Stimulated activated CD8-positive, alpha-beta memory T cell treated with anti-CD3 and anti-CD28 coated beads, Interleukin-15, amount 100 ng/mL, for 1 hour (primary cell): ENCODE data around the gene PAX5.

Experiments used
- DNase-seq: peaks from one replicate; pipeline ENCODE4 v3.0.0-alpha.2; 2020; ENCODE audit warnings: low read depth

Gene PAX5

DNA sequence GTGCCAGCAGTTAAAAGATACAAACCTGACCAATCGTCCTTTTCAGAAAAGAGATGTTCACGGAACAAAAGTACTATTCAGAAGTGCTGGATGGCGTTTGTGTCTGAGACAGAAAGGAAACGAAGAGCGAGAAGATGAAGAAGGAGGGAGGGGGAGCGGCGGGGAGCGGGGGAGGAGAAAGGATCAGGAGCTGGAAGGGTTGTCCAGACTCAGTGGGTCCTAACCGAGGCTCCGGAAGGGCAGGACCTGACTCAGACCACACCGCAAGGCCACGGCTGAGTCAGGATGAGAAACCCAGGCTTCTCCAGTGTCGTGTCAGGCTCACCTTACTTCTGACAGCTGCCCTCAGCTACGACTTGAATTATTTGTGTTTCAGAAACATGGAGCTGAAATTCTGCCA is 46.2 kb downstream of the PAX5 start:
- no peak for DNase-seq

DNA sequence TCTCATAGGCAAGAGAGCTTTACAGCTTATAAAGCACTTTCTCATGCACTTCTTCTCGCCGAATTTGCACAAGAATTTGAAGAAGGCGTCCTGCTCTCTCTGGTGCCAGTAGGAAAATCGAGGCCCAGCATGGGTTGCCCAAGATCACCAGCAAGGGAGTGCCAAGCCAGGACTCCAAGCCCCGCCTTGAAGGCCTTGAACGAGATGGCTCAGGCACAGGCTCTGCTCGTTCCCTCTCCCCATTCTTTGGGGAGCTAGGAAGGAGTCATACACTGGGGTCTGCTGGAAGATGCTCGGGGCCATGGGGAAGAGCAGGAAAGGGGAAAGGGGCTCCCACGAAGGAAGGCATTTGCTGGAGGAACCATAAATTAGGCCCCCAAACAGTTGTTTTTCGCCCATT is 46.7 kb downstream of the PAX5 start:
- DNase-seq: no peak

- no peak for DNase-seq
Observed at GRCh38 chr9:36986468-36987408, 47.3 kb downstream of the PAX5 start.

- DNase-seq: no peak
Observed at GRCh38 chr9:36985769-36986467, 48.1 kb downstream of the PAX5 start.

GRCh38 chr9:36985061-36985768 is 48.9 kb downstream of the PAX5 start:
- no peak for DNase-seq

DNA sequence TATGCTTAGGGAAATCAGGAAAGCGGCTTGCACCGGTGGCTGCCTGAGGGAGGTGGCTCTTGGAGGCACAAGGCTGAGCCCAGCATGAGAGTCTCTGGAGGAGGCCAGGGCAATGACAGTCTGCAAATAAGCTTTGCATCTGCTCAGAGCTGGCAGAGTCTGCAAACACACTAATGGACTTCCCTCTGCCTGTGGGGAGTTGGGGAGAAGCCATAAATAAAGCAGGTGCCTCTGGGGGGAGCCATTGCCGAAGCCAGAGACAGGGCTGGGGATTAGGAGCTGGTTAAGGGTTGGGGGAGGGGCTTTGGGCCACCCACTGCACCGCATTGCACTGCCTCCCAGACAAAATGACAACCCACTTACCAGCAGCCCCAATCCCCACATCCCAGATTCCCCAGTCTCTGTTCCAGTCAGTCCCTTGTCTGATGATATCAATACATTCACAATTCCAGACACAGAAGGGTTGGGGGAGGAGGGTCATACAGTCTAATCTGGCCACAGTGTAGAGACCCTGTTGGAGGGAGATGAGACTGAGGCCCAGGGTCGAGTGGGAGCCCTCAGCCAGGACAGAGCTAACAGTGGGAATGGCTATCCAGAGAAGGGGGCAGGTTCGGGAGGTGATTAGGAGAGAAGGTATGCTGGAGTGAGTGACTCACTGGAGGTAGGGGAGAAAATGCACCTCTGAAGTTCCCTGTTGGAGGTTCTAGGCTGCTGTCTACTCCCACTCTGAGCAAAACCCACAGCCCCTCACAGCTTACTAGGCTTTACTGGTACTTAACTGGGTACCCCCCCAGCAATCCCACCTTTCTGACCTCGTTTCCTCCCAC is 53.7 kb downstream of the PAX5 start:
- no peak for DNase-seq

GRCh38 chr9:36976371-36977030 is 57.6 kb downstream of the PAX5 start:
- DNase-seq: no peak

GRCh38 chr9:36974731-36975130 is 59.3 kb downstream of the PAX5 start:
- no peak for DNase-seq

GRCh38 chr9:36971935-36972488 is 62.1 kb downstream of the PAX5 start:
- DNase-seq: no peak

GRCh38 chr9:36970007-36970888 is 63.8 kb downstream of the PAX5 start:
- no peak for DNase-seq

- DNase-seq: no peak
Observed at GRCh38 chr9:36969216-36969771, 64.8 kb downstream of the PAX5 start.

GRCh38 chr9:36968574-36969215 is 65.4 kb downstream of the PAX5 start:
- DNase-seq: no peak

GRCh38 chr9:36967997-36968396 is 66.1 kb downstream of the PAX5 start:
- DNase-seq: no peak

DNA sequence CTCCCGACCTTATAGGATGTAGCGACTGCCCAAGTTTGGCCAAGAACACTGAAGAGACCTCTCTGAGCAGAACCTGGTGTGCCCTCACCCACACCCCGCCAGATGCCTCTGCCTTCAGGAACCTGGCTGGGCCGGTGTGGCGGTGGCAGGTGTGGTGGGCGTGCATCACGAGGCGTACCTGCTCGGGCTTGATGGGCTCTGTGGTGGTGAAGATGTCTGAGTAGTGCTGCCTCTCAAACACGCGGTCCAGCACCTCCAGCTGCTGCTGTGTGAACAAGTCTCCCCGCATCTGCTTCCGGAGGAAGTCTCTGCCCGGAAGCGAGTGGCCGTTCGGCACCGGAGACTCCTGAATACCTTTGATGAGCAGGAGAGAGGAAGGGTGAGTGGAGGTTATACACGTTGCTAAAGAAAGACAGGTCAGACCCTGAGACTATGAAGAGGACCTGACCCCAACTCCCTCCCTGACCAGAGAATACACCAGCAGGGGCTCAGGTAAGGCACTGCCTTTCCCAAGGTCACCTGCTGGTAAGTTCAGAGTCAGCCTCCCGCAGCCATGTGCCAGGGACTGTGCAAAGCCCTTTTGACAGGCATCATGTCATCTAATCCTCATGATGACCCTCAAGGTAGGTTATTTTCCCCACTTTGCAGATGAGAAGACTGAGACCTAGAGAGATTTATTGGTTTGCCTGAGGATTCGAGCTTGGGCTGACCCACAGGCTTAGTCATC is 67.5 kb downstream of the PAX5 start:
- no peak for DNase-seq

GRCh38 chr9:36964791-36965190 is 69.3 kb downstream of the PAX5 start:
- DNase-seq: no peak

DNA sequence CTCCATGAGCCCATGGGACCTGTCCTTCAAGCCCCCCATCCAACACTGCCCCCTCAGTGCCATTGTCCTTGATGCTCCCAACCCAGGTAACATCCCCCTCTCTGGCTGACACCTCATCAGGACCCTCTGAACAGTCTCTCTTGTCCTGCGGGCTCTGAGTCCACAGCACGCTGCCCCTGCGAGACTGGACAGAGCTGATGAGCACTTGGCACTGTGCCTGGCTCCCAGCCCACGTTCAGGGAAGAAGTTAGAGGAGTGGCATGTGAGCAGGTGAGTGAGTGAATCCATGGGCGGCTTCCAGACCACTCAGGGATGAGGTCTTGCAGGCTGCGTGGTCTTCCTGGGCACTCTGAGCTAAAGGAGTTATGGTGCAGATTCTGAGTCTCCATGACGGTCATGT is 70.7 kb downstream of the PAX5 start:
- DNase-seq: no peak

GRCh38 chr9:36962691-36963090 is 71.4 kb downstream of the PAX5 start:
- DNase-seq: no peak

- DNase-seq: no peak
Observed at GRCh38 chr9:36961561-36962325, 72.3 kb downstream of the PAX5 start.
